Loucy (cell line): ENCODE data around the gene OR5H14.

Source experiments
- H2AFZ ChIP-seq: fragments of 200-600 bp; sonication (generic); 2 replicates; pipeline ENCODE4 v1.6.0; 2016; ENCODE audit warnings: antibody characterized with exemption, mild to moderate bottlenecking, low read length, moderate library complexity
- H3F3A ChIP-seq: fragments of 200-600 bp; 2 replicates; pipeline ENCODE4 v1.6.0; 2016; ENCODE audit warnings: antibody characterized with exemption, low read depth, mild to moderate bottlenecking
- H3K27me3 ChIP-seq: fragments of 200-600 bp; sonication (generic); 2 replicates; pipeline ENCODE4 v1.6.1; 2014; ENCODE audit warnings: low read length, mild to moderate bottlenecking; ENCODE audit not compliant: insufficient read depth, poor library complexity, severe bottlenecking
- H3K36me3 ChIP-seq: fragments of 200-600 bp; sonication (generic); 2 replicates; pipeline ENCODE4 v1.6.1; 2016; ENCODE audit warnings: low read length; ENCODE audit not compliant: insufficient read depth
- H3K4me1 ChIP-seq: fragments of 200-600 bp; sonication (generic); 2 replicates; pipeline ENCODE4 v1.5.1; 2014; ENCODE audit warnings: low read length, mild to moderate bottlenecking; ENCODE audit not compliant: insufficient read depth, poor library complexity, severe bottlenecking
- H3K4me2 ChIP-seq: fragments of 200-600 bp; sonication (generic); 2 replicates; pipeline ENCODE4 v1.6.0; 2014; ENCODE audit warnings: antibody characterized with exemption, low read length, low read depth, mild to moderate bottlenecking; ENCODE audit not compliant: poor library complexity, severe bottlenecking
- H3K4me3 ChIP-seq: fragments of 200-600 bp; sonication (generic); 2 replicates; pipeline ENCODE4 v1.5.1; 2014; ENCODE audit warnings: low read length, mild to moderate bottlenecking, mixed read lengths; ENCODE audit not compliant: poor library complexity, severe bottlenecking
- H3K79me2 ChIP-seq: fragments of 200-600 bp; sonication (generic); 2 replicates; pipeline ENCODE4 v1.6.1; 2014; ENCODE audit warnings: low read length; ENCODE audit not compliant: insufficient read depth
- H3K9ac ChIP-seq: fragments of 200-600 bp; sonication (generic); 2 replicates; pipeline ENCODE4 v1.6.0; 2014; ENCODE audit warnings: mild to moderate bottlenecking, low read depth, low read length, moderate library complexity; ENCODE audit not compliant: poor library complexity, severe bottlenecking
- H3K9me2 ChIP-seq: fragments of 200-600 bp; sonication (generic); replicated peaks from 2 replicates; pipeline ENCODE4 v1.6.1; 2016; ENCODE audit warnings: low read depth, low read length, mixed read lengths
- H3K9me3 ChIP-seq: fragments of 200-600 bp; sonication (generic); 2 replicates; pipeline ENCODE4 v1.6.1; 2014; ENCODE audit warnings: mild to moderate bottlenecking, antibody characterized with exemption, low read length, low read depth; ENCODE audit not compliant: insufficient read depth
- H4K20me1 ChIP-seq: fragments of 200-600 bp; sonication (generic); 2 replicates; pipeline ENCODE4 v1.6.0; 2014; ENCODE audit warnings: antibody characterized with exemption, low read length, mild to moderate bottlenecking; ENCODE audit not compliant: insufficient read depth, poor library complexity, severe bottlenecking
- CTCF ChIP-seq: fragments of 200-600 bp; sonication (generic); conservative IDR thresholded peaks from 2 replicates; pipeline ENCODE4 v1.5.1; 2014; ENCODE audit warnings: mild to moderate bottlenecking, antibody characterized with exemption, low read length
- EZH2phosphoT487 ChIP-seq: fragments of 200-600 bp; IDR thresholded peaks from 2 replicates; pipeline ENCODE4 v1.6.1; 2018; ENCODE audit warnings: antibody characterized with exemption, mild to moderate bottlenecking, moderate library complexity, borderline replicate concordance

OR5H14 gene

GRCh38 chr3:98109807-98110549 lies 37.3 kb upstream of the OR5H14 start:
- no peak overlapping the region for H3K4me2 ChIP-seq
- no peaks in the 10 kb centered on the region for H3K4me1 ChIP-seq
- H3K9me2 ChIP-seq, result no peaks in the 10 kb centered on the region
- no peaks in the 10 kb centered on the region for H3K9me3 ChIP-seq
- H3K79me2 ChIP-seq, result no peaks in the 10 kb centered on the region
- H3K27me3 ChIP-seq, result no peaks in the 10 kb centered on the region
- H3K9ac ChIP-seq, result no peak overlapping the region
- no peak for TF ChIP-seq EZH2phosphoT487
- no peak for TF ChIP-seq CTCF
- no peak overlapping the region for H2AFZ ChIP-seq
- no peaks in the 10 kb centered on the region for H3K36me3 ChIP-seq
- H4K20me1 ChIP-seq, result no peaks in the 10 kb centered on the region
- H3F3A ChIP-seq, result no peaks in the 10 kb centered on the region
- no peak overlapping the region for H3K4me3 ChIP-seq

GRCh38 chr3:98110550-98110908 lies 36.8 kb upstream of the OR5H14 start:
- Histone ChIP-seq H3K79me2 (no peaks in the 10 kb centered on the region), H3K36me3 (no peaks in the 10 kb centered on the region), H3K27me3 (no peaks in the 10 kb centered on the region), H3K9me3 (no peaks in the 10 kb centered on the region), H3K4me2 (no peak overlapping the region), H3K4me3 (no peak overlapping the region), H2AFZ (no peak overlapping the region), H4K20me1 (no peaks in the 10 kb centered on the region), H3K4me1 (no peaks in the 10 kb centered on the region), H3F3A (no peaks in the 10 kb centered on the region), H3K9me2 (no peaks in the 10 kb centered on the region), H3K9ac (no peak overlapping the region)
- no peak for TF ChIP-seq EZH2phosphoT487
- TF ChIP-seq CTCF, result no peak

- Histone ChIP-seq H3K27me3 (no peaks in the 10 kb centered on the region), H3K4me3 (no peak overlapping the region), H3F3A (no peaks in the 10 kb centered on the region), H3K4me1 (no peaks in the 10 kb centered on the region), H3K9me3 (no peaks in the 10 kb centered on the region), H3K9me2 (no peaks in the 10 kb centered on the region), H3K79me2 (no peaks in the 10 kb centered on the region), H4K20me1 (no peaks in the 10 kb centered on the region), H3K4me2 (no peak overlapping the region), H2AFZ (no peak overlapping the region), H3K36me3 (no peaks in the 10 kb centered on the region), H3K9ac (no peak overlapping the region)
- TF ChIP-seq EZH2phosphoT487 (no peak), CTCF (no peak)
Observed at GRCh38 chr3:98114264-98114663, 33.0 kb upstream of the OR5H14 start.
